ENCODE results near the gene TECPR2.
"Not testable (repeated sequence)": the region's sequence is repeated elsewhere in the genome, so short reads cannot be mapped to it uniquely, and the experiment has no call there.

The TECPR2 gene

GRCh38 chr14:102537981-102538601 is 175.3 kb downstream of the TECPR2 start:
- TF ChIP-seq CTCF (IDR thresholded peaks at IDR 0.05; ENCODE audit: insufficient read depth, low read depth, low read length, missing control alignments): no peak
- no peak for DNase-seq (ENCODE audit: low read depth)
- H3K4me3 ChIP-seq (ENCODE audit: low read length): no peak overlapping the region

- TF ChIP-seq CTCF (IDR thresholded peaks at IDR 0.05; ENCODE audit: insufficient read depth, low read depth, low read length, missing control alignments): no peak
- H3K4me3 ChIP-seq (ENCODE audit: low read length): no peak overlapping the region
- no peak for DNase-seq (ENCODE audit: low read depth)
Measured at GRCh38 chr14:102538602-102539543, 176.1 kb downstream of the TECPR2 start.

- no peak for TF ChIP-seq CTCF (IDR thresholded peaks at IDR 0.05; ENCODE audit: insufficient read depth, low read depth, low read length, missing control alignments)
- no peak overlapping the region for H3K4me3 ChIP-seq (ENCODE audit: low read length)
- DNase-seq (ENCODE audit: low read depth): peak; percentile 60
Measured at GRCh38 chr14:102539544-102540314, 177.0 kb downstream of the TECPR2 start.

GRCh38 chr14:102540315-102541028 is 177.7 kb downstream of the TECPR2 start:
- peak; percentile 87 for DNase-seq (ENCODE audit: low read depth)
- no peak for TF ChIP-seq CTCF (IDR thresholded peaks at IDR 0.05; ENCODE audit: insufficient read depth, low read depth, low read length, missing control alignments)
- H3K4me3 ChIP-seq (ENCODE audit: low read length): no peak overlapping the region

GRCh38 chr14:102541029-102541491 is 178.3 kb downstream of the TECPR2 start:
- DNase-seq (ENCODE audit: low read depth): peak; percentile 88
- H3K4me3 ChIP-seq (ENCODE audit: low read length): not testable (repeated sequence)

- no peak for DNase-seq (ENCODE audit: low read depth)
- no peak overlapping the region for H3K4me3 ChIP-seq (ENCODE audit: low read length)
- TF ChIP-seq CTCF (IDR thresholded peaks at IDR 0.05; ENCODE audit: insufficient read depth, low read depth, low read length, missing control alignments): no peak
Measured at GRCh38 chr14:102541771-102542170, 179.0 kb downstream of the TECPR2 start.
